ENCODE measurements around the gene SAMD7. TPM values are rescaled to one million over a fixed set of nuclear protein-coding genes. Genes with fewer than 3 reads are reported as not detected.

SAMD7 gene
- total RNA-seq, 2 donors from 2014 or later: not detected

GRCh38 chr3:169867584-169868210 is 43.7 kb upstream of the SAMD7 start:
- no peak overlapping the region for H3K4me3 ChIP-seq
- no peak for TF ChIP-seq CTCF (IDR thresholded peaks at IDR 0.05)
- ATAC-seq (ENCODE audit: insufficient number of reproducible peaks, low FRiP score, low read depth): no peak
- H3K9me3 ChIP-seq: no peaks in the 10 kb centered on the region
- no peak overlapping the region for H3K27ac ChIP-seq
- DNase-seq (ENCODE audit: low spot score): no peak
- H3K36me3 ChIP-seq: no peaks in the 10 kb centered on the region
- H3K27me3 ChIP-seq (replicated peaks; ENCODE audit: insufficient read depth): no peaks in the 10 kb centered on the region
- H3K4me1 ChIP-seq (ENCODE audit: control insufficient read depth in 1 of 2, low read depth in 2 of 2): no peaks in the 10 kb centered on the region

GRCh38 chr3:169868369-169868768 is 43.0 kb upstream of the SAMD7 start:
- Histone ChIP-seq H3K4me1 (ENCODE audit: control insufficient read depth in 1 of 2, low read depth in 2 of 2) (no peaks in the 10 kb centered on the region), H3K27me3 (replicated peaks; ENCODE audit: insufficient read depth) (no peaks in the 10 kb centered on the region), H3K9me3 (no peaks in the 10 kb centered on the region), H3K36me3 (no peaks in the 10 kb centered on the region), H3K4me3 (no peak overlapping the region), H3K27ac (no peak overlapping the region)
- TF ChIP-seq CTCF (IDR thresholded peaks at IDR 0.05): no peak
- DNase-seq (ENCODE audit: low spot score): no peak
- no peak for ATAC-seq (ENCODE audit: insufficient number of reproducible peaks, low FRiP score, low read depth)

- no peaks in the 10 kb centered on the region for H3K9me3 ChIP-seq
- ATAC-seq (ENCODE audit: insufficient number of reproducible peaks, low FRiP score, low read depth) (no peak), DNase-seq (ENCODE audit: low spot score) (no peak)
- H3K4me1 ChIP-seq (ENCODE audit: control insufficient read depth in 1 of 2, low read depth in 2 of 2): no peaks in the 10 kb centered on the region
- H3K27ac ChIP-seq: no peak within 1 kb of the TSS
- no peak for TF ChIP-seq CTCF (IDR thresholded peaks at IDR 0.05)
- H3K27me3 ChIP-seq (replicated peaks; ENCODE audit: insufficient read depth): no peaks in the 10 kb centered on the region
- H3K36me3 ChIP-seq: no peaks in the 10 kb centered on the region
- H3K4me3 ChIP-seq: no peak within 1 kb of the TSS
These were observed 41.7 kb upstream of the SAMD7 start, which contains the start of gene LRRC31 for GRCh38 chr3:169869484-169870220. Gene LRRC31 (minus strand): TSS chr3:169869935. CDS start chr3:169869807, 128 bp downstream.

- no peak overlapping the region for H3K4me3 ChIP-seq
- DNase-seq (ENCODE audit: low spot score) (no peak), ATAC-seq (ENCODE audit: insufficient number of reproducible peaks, low FRiP score, low read depth) (no peak)
- H3K27me3 ChIP-seq (replicated peaks; ENCODE audit: insufficient read depth): no peaks in the 10 kb centered on the region
- no peaks in the 10 kb centered on the region for H3K36me3 ChIP-seq
- no peaks in the 10 kb centered on the region for H3K9me3 ChIP-seq
- no peak for TF ChIP-seq CTCF (IDR thresholded peaks at IDR 0.05)
- H3K4me1 ChIP-seq (ENCODE audit: control insufficient read depth in 1 of 2, low read depth in 2 of 2): no peaks in the 10 kb centered on the region
- H3K27ac ChIP-seq: no peak overlapping the region
These were observed 40.1 kb upstream of the SAMD7 start for GRCh38 chr3:169871129-169871886.

GRCh38 chr3:169879013-169879557 is 32.3 kb upstream of the SAMD7 start:
- no peak overlapping the region for H3K27ac ChIP-seq
- DNase-seq (ENCODE audit: low spot score): no peak
- no peak for ATAC-seq (ENCODE audit: insufficient number of reproducible peaks, low FRiP score, low read depth)
- TF ChIP-seq CTCF (IDR thresholded peaks at IDR 0.05): no peak
- no peaks in the 10 kb centered on the region for H3K27me3 ChIP-seq (replicated peaks; ENCODE audit: insufficient read depth)
- H3K36me3 ChIP-seq: no peaks in the 10 kb centered on the region
- peaks cover 0 to 11% of the 10 kb centered on the region in 2 donors for H3K4me1 ChIP-seq (ENCODE audit: control insufficient read depth in 1 of 2, low read depth in 2 of 2)
- no peaks in the 10 kb centered on the region for H3K9me3 ChIP-seq
- no peak overlapping the region for H3K4me3 ChIP-seq
